GM10266 (cell line): ENCODE results near the gene MAP1A.

Experiments
- DNase-seq: peaks from one replicate; pipeline ENCODE4 v3.0.0; 2012; ENCODE audit errors: extremely low spot score
- CTCF ChIP-seq: IDR thresholded peaks from 2 replicates; pipeline ENCODE4 v1.5.1; 2012; ENCODE audit warnings: mild to moderate bottlenecking, low read depth; ENCODE audit not compliant: control insufficient read depth, insufficient read depth; ENCODE audit errors: missing control alignments

MAP1A gene

GRCh38 chr15:43488790-43489189 is 28.6 kb upstream of the MAP1A start:
- DNase-seq = no peak
- TF ChIP-seq CTCF = no peak

GRCh38 chr15:43489191-43489590 is 28.2 kb upstream of the MAP1A start:
- TF ChIP-seq CTCF = no peak
- DNase-seq = no peak

GRCh38 chr15:43492266-43492665 is 25.1 kb upstream of the MAP1A start:
- DNase-seq = no peak
- TF ChIP-seq CTCF = no peak

- peak; percentile 92 for DNase-seq
- no peak for TF ChIP-seq CTCF
These were observed 24.5 kb upstream of the MAP1A start, which contains the start of gene TP53BP1 for GRCh38 chr15:43492673-43493601. Gene TP53BP1 (minus strand): TSS chr15:43493156. CDS start chr15:43493043, 113 bp downstream.

GRCh38 chr15:43493703-43494472 is 23.5 kb upstream of the MAP1A start:
- TF ChIP-seq CTCF = no peak
- DNase-seq = no peak

GRCh38 chr15:43498990-43499389 is 18.4 kb upstream of the MAP1A start:
- no peak for DNase-seq
- TF ChIP-seq CTCF = no peak
